ENCODE measurements around the gene ZNF418. TPM values are rescaled to one million over a fixed set of nuclear protein-coding genes. Genes with fewer than 3 reads are reported as not detected.
"Not testable (repeated sequence)": the region's sequence is repeated elsewhere in the genome, so short reads cannot be mapped to it uniquely, and the experiment has no call there.

The ZNF418 gene
- total RNA-seq, 1 experiment from 2014 or later: 0.22 TPM

DNA sequence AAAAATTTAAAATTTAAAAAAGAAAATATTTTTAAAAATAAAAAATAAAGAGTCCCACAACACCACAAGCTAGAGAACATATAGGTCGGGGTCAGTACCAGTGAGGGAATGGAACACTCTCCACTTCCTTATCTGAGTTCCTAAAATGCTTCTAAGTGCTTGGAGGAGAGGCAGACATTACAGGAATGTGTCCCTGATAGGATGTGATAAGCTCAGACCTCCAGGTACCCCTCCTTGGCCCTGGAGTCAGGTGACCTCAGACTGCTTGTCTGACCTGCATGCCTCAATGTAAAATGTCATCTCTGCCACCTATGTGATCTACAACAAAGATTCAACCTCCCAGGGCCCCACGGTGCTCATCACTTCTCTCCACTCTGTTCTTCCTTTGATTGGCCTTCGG, 49.2 kb downstream of the ZNF418 start:
- Histone ChIP-seq H4K20me1 (ENCODE audit: insufficient read depth, low read depth, low read length) (no peaks in the 10 kb centered on the region), H3K36me3 (ENCODE audit: insufficient read depth, low read length) (peaks cover 44% of the 10 kb centered on the region)

DNA sequence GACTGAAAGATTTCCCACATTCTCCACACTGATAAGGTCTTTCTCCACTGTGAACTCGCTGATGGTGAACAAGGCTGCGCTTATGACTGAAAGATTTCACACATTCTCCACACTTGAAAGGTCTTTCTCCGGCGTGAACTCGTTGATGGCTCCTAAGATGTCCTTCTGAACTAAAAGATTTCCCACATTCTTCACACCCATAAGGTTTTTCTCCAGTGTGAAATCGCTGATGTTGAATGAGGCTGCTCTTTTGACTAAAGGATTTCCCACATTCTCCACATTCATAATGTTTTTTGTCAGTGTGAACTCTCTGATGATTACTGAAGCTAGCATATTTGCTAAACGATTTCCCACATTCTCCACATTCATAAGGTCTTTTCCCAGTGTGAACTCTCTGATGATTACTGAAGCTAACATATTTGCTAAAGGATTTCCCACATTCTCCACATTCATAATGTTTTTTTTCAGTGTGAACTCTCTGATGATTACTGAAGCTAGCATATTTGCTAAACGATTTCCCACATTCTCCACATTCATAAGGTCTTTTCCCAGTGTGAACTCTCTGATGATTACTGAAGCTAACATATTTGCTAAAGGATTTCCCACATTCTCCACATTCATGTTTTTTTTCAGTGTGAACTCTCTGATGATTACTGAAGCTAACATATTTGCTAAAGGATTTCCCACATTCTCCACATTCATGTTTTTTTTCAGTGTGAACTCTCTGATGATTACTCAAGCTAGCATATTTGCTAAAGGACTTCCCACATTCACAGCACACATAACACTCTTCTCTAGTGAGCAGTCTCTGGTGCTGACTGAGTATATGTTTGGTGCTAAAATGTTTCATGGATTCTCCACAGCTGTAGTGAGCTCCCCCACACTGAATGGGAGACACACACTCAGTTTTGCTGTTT, 61.1 kb downstream of the ZNF418 start:
- DNase-seq; H3K9me2 ChIP-seq (replicated peaks; ENCODE audit: insufficient read depth, low read length); H3K79me2 ChIP-seq (ENCODE audit: low read length); H3K4me3 ChIP-seq (ENCODE audit: low read length); H3K9ac ChIP-seq (ENCODE audit: low read length); H3K4me2 ChIP-seq (ENCODE audit: low read depth, low read length, poor library complexity, severe bottlenecking); H4K20me1 ChIP-seq (ENCODE audit: insufficient read depth, low read depth, low read length); H3K27me3 ChIP-seq (ENCODE audit: low read length); H2AFZ ChIP-seq (ENCODE audit: low read length); H3K4me1 ChIP-seq (ENCODE audit: low read length); H3K27ac ChIP-seq (ENCODE audit: low read length): not testable (repeated sequence)
- Histone ChIP-seq H3K36me3 (ENCODE audit: insufficient read depth, low read length) (peaks cover 60% of the 10 kb centered on the region), H3K9me3 (ENCODE audit: low read length) (peaks cover 58% of the 10 kb centered on the region)

More for the DNA sequence above, 49.2 kb downstream of the ZNF418 start:
- Histone ChIP-seq H3K27ac (ENCODE audit: low read length) (no peak overlapping the region), H3K27me3 (ENCODE audit: low read length) (no peaks in the 10 kb centered on the region), H3K79me2 (ENCODE audit: low read length) (peaks cover 59% of the 10 kb centered on the region), H2AFZ (ENCODE audit: low read length) (no peak overlapping the region), H3K4me2 (ENCODE audit: low read depth, low read length, poor library complexity, severe bottlenecking) (no peak overlapping the region), H3K9me3 (ENCODE audit: low read length) (peaks cover 31% of the 10 kb centered on the region), H3K9me2 (replicated peaks; ENCODE audit: insufficient read depth, low read length) (no peaks in the 10 kb centered on the region), H3K9ac (ENCODE audit: low read length) (no peak overlapping the region), H3K4me1 (ENCODE audit: low read length) (peaks cover 10% of the 10 kb centered on the region), H3K4me3 (ENCODE audit: low read length) (no peak overlapping the region)
- no peak for DNase-seq

DNA sequence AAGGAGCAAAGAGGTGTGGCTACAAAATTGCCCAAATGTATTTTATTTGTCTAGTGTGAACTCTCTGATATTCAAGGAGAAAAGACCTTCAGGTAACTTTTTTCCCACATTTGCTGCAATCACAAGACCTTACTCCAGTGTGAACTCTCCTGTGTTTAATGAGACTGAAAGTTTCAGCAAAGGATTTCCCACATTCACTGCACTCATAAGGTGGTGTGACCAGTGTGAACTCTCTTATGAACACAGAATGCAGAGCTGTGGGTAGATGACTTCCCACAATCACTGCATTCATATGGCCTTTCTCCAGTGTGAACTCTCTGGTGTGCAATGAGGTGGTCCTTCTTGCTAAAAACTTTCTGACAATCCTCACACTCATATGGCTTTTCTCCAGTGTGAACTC, 62.8 kb downstream of the ZNF418 start:
- no peaks in the 10 kb centered on the region for H3K4me1 ChIP-seq (ENCODE audit: low read length)
- H3K27me3 ChIP-seq (ENCODE audit: low read length): no peaks in the 10 kb centered on the region
- no peak overlapping the region for H2AFZ ChIP-seq (ENCODE audit: low read length)
- no peak overlapping the region for H3K4me3 ChIP-seq (ENCODE audit: low read length)
- peaks cover 6% of the 10 kb centered on the region for H3K79me2 ChIP-seq (ENCODE audit: low read length)
- no peak overlapping the region for H3K4me2 ChIP-seq (ENCODE audit: low read depth, low read length, poor library complexity, severe bottlenecking)
- H3K27ac ChIP-seq (ENCODE audit: low read length): no peak overlapping the region
- H4K20me1 ChIP-seq (ENCODE audit: insufficient read depth, low read depth, low read length): no peaks in the 10 kb centered on the region
- no peak overlapping the region for H3K9ac ChIP-seq (ENCODE audit: low read length)
- peaks cover 58% of the 10 kb centered on the region for H3K36me3 ChIP-seq (ENCODE audit: insufficient read depth, low read length)
- H3K9me3 ChIP-seq (ENCODE audit: low read length): peaks cover 53% of the 10 kb centered on the region
- DNase-seq: no peak
- H3K9me2 ChIP-seq (replicated peaks; ENCODE audit: insufficient read depth, low read length): no peaks in the 10 kb centered on the region

Other genes with a start within 250 kb of the ZNF418 start
- gene ZNF154, start 226.2 kb downstream of the ZNF418 start, total RNA-seq (2014; rRNA removed; shearing (Covaris generic); ENCODE audit: low replicate concordance): 0.11 TPM in 1 of 2 replicates, not detected in the other
- 5.5 and 9.3 TPM in 2 replicates for gene ZNF671, start 207.8 kb downstream of the ZNF418 start, total RNA-seq (2014; rRNA removed; shearing (Covaris generic); ENCODE audit: low replicate concordance)
- 13.1 and 33.4 TPM in 2 replicates for gene ZNF776, start 188.6 kb downstream of the ZNF418 start, total RNA-seq (2014; rRNA removed; shearing (Covaris generic); ENCODE audit: low replicate concordance)
- gene ZNF586, start 165.7 kb downstream of the ZNF418 start, total RNA-seq (2014; rRNA removed; shearing (Covaris generic); ENCODE audit: low replicate concordance): 33.7 and 35.9 TPM in 2 replicates
- 17.7 and 20.3 TPM in 2 replicates for gene ZNF552, start 120.5 kb downstream of the ZNF418 start, total RNA-seq (2014; rRNA removed; shearing (Covaris generic); ENCODE audit: low replicate concordance)
- 16.3 and 20.1 TPM in 2 replicates for gene ZNF587B, start 105.1 kb downstream of the ZNF418 start, total RNA-seq (2014; rRNA removed; shearing (Covaris generic); ENCODE audit: low replicate concordance)
- gene ZNF587, start 85.5 kb downstream of the ZNF418 start, total RNA-seq (2014; rRNA removed; shearing (Covaris generic); ENCODE audit: low replicate concordance): 22.2 and 36.4 TPM in 2 replicates
- gene ZNF814, start 46.4 kb downstream of the ZNF418 start, total RNA-seq (2014; rRNA removed; shearing (Covaris generic); ENCODE audit: low replicate concordance): 16.3 and 24.2 TPM in 2 replicates
- gene ZNF417, start 18.8 kb downstream of the ZNF418 start, total RNA-seq (2014; rRNA removed; shearing (Covaris generic); ENCODE audit: low replicate concordance): 12.3 TPM in 2 replicates
- 0.75 and 3.8 TPM in 2 replicates for gene ZNF256, start 12.3 kb upstream of the ZNF418 start, total RNA-seq (2014; rRNA removed; shearing (Covaris generic); ENCODE audit: low replicate concordance)
- 0.56 and 1.4 TPM in 2 replicates for gene C19orf18, start 39.1 kb upstream of the ZNF418 start, total RNA-seq (2014; rRNA removed; shearing (Covaris generic); ENCODE audit: low replicate concordance)
- gene ZNF606, start 67.4 kb upstream of the ZNF418 start, total RNA-seq (2014; rRNA removed; shearing (Covaris generic); ENCODE audit: low replicate concordance): 7.8 and 10.8 TPM in 2 replicates
- gene ZSCAN1, start 98.6 kb upstream of the ZNF418 start, total RNA-seq (2014; rRNA removed; shearing (Covaris generic); ENCODE audit: low replicate concordance): not detected in 2 replicates
- not detected in 2 replicates for gene ZNF135, start 123.9 kb upstream of the ZNF418 start, total RNA-seq (2014; rRNA removed; shearing (Covaris generic); ENCODE audit: low replicate concordance)
- not detected in 2 replicates for gene ZSCAN18, start 162.8 kb upstream of the ZNF418 start, total RNA-seq (2014; rRNA removed; shearing (Covaris generic); ENCODE audit: low replicate concordance)
- gene ZNF329, start 215.4 kb upstream of the ZNF418 start, total RNA-seq (2014; rRNA removed; shearing (Covaris generic); ENCODE audit: low replicate concordance): 7.8 and 9.1 TPM in 2 replicates
- 14.1 and 27.9 TPM in 2 replicates for gene ZNF274, start 247.7 kb upstream of the ZNF418 start, total RNA-seq (2014; rRNA removed; shearing (Covaris generic); ENCODE audit: low replicate concordance)

Measured in Karpas-422 (cell line).